ENCODE data around the gene FES. TPM values are rescaled to one million over a fixed set of nuclear protein-coding genes. Genes with fewer than 3 reads are reported as not detected.

The FES gene
- total RNA-seq, 6 experiments from 2014 or later, result 11.5 to 36.5 (median 18.5) TPM

DNA sequence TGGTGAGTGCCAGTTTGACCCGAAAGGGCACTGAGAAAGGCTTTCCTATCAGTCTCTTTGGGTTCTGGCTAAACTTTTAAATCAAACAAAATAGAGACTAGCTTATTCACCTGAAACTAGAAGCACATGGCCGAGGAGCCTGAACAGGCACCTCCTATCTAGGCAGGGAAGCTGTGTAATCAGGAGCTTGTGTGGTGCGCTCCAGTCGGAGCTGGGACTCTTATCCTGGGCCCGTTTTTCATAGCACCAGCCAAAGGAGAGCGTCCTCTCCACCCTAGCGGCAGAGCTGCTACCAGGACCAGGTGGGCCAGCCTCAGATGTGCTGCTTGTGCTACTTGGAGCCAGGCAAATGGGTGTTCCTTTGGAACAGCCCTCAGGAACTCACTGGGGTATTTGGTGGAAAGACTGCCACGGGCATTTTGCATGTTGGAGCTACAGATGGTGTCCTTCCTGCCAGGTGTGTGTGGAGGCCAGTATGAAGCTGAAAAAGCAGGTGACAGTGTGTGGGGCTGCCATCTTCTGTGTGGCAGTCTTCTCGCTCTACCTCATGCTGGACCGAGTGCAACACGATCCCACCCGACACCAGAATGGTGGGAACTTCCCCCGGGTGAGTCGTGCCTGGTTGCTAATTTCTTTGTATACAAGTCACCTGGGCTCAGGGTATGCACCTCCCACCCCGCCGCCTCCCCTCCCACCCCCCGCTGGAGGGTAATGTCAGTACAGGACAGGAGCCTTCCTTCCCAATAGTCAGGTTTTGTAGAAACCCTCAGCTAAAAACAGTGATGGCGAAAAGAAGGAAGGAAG, 19.6 kb downstream of the FES start:
- Histone ChIP-seq H3K4me1 (peaks cover 0 to 13% (median 3%) of the 10 kb centered on the region in 4 donors), H3K9me3 (no peaks in the 10 kb centered on the region), H3K36me3 (peaks cover 0 to 40% (median 20%) of the 10 kb centered on the region in 4 donors), H3K27ac (peak overlapping the region; percentile 82 to 92 (median 84)), H3K27me3 (no peaks in the 10 kb centered on the region), H3K4me3 (peak overlapping the region; percentile 52 to 68 (median 68))
- ATAC-seq (peak; percentile 4 to 32 (median 10)), DNase-seq (peak in 2 of 3 donors; percentile 35 to 54)
- 81% methylated on average over 11 of the region's 18 CpGs for WGBS (ENCODE audit: insufficient coverage, low coverage, low lambda C conversion rate, missing lambda C conversion rate)
- TF ChIP-seq, protein P1, sequence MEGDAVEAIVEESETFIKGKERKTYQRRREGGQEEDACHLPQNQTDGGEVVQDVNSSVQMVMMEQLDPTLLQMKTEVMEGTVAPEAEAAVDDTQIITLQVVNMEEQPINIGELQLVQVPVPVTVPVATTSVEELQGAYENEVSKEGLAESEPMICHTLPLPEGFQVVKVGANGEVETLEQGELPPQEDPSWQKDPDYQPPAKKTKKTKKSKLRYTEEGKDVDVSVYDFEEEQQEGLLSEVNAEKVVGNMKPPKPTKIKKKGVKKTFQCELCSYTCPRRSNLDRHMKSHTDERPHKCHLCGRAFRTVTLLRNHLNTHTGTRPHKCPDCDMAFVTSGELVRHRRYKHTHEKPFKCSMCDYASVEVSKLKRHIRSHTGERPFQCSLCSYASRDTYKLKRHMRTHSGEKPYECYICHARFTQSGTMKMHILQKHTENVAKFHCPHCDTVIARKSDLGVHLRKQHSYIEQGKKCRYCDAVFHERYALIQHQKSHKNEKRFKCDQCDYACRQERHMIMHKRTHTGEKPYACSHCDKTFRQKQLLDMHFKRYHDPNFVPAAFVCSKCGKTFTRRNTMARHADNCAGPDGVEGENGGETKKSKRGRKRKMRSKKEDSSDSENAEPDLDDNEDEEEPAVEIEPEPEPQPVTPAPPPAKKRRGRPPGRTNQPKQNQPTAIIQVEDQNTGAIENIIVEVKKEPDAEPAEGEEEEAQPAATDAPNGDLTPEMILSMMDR (IDR thresholded peaks at IDR 0.05), result no peak
- intact Hi-C loops (cut with DNase I), result no loop called here

DNA sequence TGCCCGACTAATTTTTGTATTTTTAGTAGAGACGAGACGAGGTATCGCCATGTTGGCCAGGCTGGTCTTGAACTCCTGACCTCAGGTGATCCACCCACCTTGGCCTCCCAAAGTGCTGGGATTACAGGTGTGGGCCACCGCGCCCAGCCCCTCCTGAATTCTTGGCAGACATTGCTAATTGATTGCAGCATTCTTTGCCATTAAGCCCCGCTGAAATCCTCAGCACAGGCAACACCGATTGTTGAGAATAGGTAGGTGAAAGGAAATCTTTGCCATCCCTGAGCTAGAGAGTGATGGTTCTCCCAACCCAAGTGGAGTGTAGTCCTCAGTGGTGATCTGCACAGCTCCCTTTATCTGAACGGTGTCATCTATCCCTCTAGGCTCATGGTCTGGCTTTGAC, 20.4 kb downstream of the FES start:
- intact Hi-C loops (cut with DNase I), result no loop called here
- no peaks in the 10 kb centered on the region for H3K27me3 ChIP-seq
- no peaks in the 10 kb centered on the region for H3K9me3 ChIP-seq
- DNase-seq (peak in 1 of 3 donors; percentile 11), ATAC-seq (no peak)
- no peak overlapping the region for H3K27ac ChIP-seq
- TF ChIP-seq, protein P1 (IDR thresholded peaks at IDR 0.05), result no peak
- TF ChIP-seq POLR2A (IDR thresholded peaks at IDR 0.05), result no peak
- WGBS (ENCODE audit: insufficient coverage, low coverage, low lambda C conversion rate, missing lambda C conversion rate), result 89% methylated on average over 9 of the region's 9 CpGs
- peaks cover 0 to 13% (median 3%) of the 10 kb centered on the region in 4 donors for H3K4me1 ChIP-seq
- peaks cover 0 to 49% (median 25%) of the 10 kb centered on the region in 4 donors for H3K36me3 ChIP-seq
- H3K4me3 ChIP-seq, result no peak overlapping the region

DNA sequence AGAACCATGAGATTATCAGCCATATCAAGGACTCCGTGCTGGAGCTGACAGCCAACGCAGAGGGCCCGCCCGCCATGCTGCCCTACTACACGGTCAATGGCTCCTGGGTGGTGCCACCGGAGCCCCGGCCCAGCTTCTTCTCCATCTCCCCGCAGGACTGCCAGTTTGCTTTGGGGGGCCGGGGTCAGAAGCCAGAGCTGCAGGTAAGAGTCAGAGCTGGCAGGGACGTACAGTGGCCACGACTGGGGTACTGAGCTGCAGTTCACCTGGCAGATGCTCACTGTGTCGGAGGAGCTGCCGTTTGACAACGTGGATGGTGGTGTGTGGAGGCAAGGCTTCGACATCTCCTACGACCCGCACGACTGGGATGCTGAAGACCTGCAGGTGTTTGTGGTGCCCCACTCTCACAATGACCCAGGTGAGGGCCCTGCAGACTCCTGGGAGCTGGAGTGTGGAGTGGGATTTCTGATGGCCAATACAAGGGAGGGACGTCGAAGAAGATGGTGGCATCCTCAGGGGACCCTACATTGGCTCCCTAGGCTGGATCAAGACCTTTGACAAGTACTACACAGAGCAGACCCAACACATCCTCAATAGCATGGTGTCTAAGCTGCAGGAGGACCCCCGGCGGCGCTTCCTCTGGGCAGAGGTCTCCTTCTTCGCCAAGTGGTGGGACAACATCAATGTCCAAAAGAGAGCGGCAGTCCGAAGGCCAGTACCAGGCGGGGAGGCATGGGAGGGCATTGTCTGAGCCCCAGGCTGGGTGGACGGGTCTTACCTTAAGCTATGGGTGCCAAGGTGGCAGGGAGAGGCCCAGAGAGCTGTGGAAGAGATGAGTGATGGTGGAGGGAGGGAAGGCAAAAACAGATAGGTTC, 21.2 kb downstream of the FES start:
- intact Hi-C loops (cut with DNase I), result no loop called here
- peaks cover 0 to 13% (median 3%) of the 10 kb centered on the region in 4 donors for H3K4me1 ChIP-seq
- H3K9me3 ChIP-seq, result no peaks in the 10 kb centered on the region
- no peak overlapping the region for H3K27ac ChIP-seq
- WGBS (ENCODE audit: insufficient coverage, low coverage, low lambda C conversion rate, missing lambda C conversion rate), result 100% methylated on average over 10 of the region's 28 CpGs
- DNase-seq (peak in 2 of 3 donors; percentile 15 to 53), ATAC-seq (no peak)
- H3K27me3 ChIP-seq, result no peaks in the 10 kb centered on the region
- H3K36me3 ChIP-seq, result peaks cover 0 to 57% (median 31%) of the 10 kb centered on the region in 4 donors
- H3K4me3 ChIP-seq, result no peak overlapping the region
- TF ChIP-seq, protein P1 (IDR thresholded peaks at IDR 0.05), result no peak

DNA sequence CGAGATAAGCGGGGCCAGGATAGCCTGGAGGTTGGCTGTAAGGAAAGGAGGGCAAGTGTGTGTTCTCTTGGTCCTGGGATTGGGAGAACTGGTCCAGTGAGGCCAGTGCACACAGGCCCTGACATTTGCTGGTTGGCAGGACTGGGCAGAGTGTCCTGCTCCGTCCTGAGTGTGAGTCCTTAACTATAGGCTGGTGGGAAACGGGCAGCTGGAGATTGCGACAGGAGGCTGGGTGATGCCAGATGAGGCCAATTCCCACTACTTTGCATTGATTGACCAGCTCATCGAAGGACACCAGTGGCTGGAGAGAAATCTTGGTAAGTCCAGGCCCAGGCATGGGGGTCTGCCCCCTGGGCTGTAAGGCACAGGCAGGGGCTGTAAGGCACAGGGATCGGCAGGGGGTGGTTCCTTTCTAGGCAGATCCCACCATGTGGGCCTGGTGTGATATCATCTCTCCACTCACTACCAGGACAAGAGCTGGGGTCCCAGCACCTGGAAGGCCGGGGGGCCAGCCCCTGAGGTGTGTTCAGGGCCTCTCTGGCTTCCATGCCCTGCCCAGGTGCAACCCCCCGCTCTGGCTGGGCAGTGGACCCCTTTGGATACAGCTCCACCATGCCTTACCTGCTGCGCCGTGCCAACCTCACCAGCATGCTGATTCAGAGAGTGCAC, 22.0 kb downstream of the FES start:
- no peak overlapping the region for H3K27ac ChIP-seq
- H3K9me3 ChIP-seq, result no peaks in the 10 kb centered on the region
- H3K4me1 ChIP-seq, result peaks cover 0 to 13% (median 3%) of the 10 kb centered on the region in 4 donors
- ATAC-seq (no peak), DNase-seq (peak in 1 of 3 donors; percentile 38)
- H3K4me3 ChIP-seq, result no peak overlapping the region
- 92% methylated on average over 3 of the region's 11 CpGs for WGBS (ENCODE audit: insufficient coverage, low coverage, low lambda C conversion rate, missing lambda C conversion rate)
- intact Hi-C loops (cut with DNase I), result no loop called here
- H3K27me3 ChIP-seq, result no peaks in the 10 kb centered on the region
- TF ChIP-seq, protein P1 (IDR thresholded peaks at IDR 0.05), result no peak
- no peak for TF ChIP-seq POLR2A (IDR thresholded peaks at IDR 0.05)
- peaks cover 4 to 64% (median 37%) of the 10 kb centered on the region in 4 donors for H3K36me3 ChIP-seq
